HPDE6-E6E7 (cell line): Measurements from ENCODE around the gene SIAH3.

Experiments used
- DNase-seq: peaks from one replicate; pipeline ENCODE4 v3.0.0; 2011; ENCODE audit warnings: missing footprints; ENCODE audit errors: extremely low spot score

SIAH3 gene

DNA sequence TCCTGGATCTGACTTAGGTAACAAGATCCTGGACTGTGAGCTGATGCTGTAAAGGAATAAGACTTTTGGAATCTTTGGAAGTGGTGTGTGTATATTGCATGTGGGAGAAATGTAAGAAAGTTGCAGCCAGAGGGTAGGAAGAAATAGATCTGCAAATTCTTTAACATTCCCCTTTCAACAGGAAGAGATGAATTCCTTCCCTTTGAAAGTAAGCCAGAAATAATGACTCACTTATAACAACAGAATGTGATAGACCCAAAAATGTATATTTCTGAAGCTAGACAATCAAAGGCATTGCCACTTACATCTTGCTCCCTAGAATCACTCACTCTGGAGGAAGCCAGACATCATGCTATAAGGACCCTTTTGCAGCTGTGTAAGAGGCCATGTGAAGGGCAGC lies 9.8 kb upstream of the SIAH3 start:
- no peak for DNase-seq

DNA sequence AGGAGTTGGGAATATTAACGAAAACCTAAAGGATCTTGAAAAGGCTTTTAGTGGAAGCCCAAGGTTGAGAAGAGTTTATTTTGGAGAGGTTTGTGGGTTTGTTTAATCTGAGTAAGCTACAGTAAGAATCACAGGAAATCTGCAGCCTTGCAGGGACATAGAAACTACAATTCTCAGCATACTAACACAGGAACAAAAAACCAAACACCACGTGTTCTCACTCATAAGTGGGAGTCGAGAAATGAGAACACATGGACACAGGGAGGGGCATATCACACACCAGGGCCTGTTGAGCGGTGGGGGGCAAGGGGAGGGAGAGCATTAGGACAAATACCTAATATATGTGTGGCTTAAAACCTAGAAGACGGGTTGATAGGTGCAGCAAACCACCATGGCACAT lies 8.7 kb upstream of the SIAH3 start:
- no peak for DNase-seq

DNA sequence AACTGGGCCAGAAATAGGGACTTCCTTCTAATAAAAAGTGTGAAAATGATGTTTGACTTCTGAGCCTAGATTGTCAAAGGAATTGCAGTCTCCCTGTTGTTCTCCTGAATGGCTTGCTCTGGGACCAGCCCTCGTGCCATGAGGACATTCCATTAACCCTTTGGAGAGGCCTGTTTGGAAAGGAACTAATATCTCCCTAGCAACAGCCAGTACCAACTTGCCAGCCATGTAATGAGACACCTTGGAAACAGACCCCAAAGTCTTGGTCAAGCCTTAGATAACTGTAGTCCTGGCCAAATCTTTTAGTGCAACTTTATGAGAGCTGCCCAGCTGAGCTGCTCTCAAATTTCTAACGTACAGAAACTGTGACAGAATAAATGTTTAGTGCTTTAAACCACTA lies 8.2 kb upstream of the SIAH3 start:
- DNase-seq, result no peak

DNA sequence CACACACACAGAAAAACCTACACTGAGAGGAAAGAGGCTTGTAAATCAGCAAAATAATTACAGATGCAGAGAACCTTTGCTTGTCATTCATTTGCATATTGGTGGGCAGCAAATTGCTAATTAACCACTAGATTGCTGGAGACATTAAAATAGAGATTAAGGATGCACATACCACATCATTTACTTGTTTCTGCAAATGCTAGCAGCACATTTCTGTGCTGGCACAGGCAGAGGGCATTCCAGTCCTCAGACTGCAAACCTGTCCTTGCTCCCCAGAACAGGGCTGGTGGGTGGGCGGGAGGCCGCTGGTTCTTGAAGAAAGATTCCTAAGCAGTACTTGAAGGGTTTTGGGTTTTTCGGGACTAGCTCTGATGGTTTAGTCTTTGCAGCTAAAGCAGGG lies 941 bp upstream of the SIAH3 start:
- DNase-seq, result no peak

DNA sequence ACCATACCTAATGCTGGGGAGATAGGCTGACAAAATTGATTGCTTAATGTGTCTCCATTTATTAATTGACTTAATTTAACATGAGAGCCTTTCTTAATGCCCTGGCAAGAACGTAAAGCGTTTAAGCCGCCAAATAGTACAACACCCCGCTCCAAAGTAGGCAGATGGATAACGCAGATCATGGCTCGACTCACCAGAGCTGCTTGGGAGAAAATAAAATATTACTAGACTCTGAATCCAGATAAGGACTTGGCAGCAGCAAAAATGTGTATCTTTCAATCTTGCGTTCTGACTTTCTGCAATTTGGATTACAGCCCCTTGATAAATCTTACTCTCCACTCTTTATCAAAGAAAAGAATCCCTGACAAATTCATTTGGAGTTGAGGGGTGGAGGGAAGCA lies 403 bp upstream of the SIAH3 start:
- no peak for DNase-seq

DNA sequence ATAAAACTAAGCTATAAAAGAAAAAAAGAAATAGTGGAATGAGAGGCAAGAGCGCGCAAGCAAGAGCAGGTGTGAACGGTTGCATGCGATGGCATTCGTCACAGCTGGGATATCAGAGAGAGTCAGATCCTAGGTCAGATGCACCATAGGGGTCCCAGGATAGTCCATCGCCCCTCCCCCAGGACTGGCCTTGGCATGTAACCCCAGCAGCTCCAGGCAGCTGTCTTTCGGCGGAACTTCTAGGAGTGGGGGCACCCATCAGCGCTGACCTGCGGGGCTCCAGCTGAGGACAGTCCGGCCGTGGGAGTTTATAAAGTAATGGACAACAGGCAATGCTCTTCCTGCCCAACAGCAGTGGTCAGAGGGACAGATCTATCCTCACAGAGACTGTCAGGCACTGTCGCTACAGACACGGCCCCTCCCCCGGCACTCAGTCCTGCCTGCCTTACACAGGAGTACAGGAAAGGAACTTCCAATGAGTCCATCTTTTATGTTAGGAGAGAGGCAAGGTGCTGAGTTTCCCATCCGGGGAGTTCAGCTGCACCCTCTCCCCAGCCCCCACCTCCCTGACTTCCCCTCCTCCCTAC lies 1.4 kb downstream of the SIAH3 start:
- DNase-seq, result no peak

DNA sequence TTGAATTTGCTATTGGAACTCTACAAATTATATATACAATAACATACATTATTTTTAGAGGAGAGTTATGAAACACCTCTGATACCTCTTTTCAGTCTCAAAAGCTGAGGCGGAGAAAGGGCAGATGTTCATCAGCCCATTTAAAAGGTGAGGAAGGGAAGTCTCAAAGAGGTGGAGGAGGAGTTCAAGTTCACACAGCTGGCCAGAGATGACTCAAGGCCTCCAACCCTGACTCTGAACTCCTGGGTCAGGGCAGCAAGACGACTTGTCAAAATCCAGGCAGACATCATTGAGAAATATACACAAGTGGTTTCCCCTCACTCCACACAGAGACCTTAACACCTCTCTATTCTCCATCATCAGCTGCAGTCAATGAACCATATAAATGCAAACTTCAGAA lies 2.1 kb downstream of the SIAH3 start:
- no peak for DNase-seq

DNA sequence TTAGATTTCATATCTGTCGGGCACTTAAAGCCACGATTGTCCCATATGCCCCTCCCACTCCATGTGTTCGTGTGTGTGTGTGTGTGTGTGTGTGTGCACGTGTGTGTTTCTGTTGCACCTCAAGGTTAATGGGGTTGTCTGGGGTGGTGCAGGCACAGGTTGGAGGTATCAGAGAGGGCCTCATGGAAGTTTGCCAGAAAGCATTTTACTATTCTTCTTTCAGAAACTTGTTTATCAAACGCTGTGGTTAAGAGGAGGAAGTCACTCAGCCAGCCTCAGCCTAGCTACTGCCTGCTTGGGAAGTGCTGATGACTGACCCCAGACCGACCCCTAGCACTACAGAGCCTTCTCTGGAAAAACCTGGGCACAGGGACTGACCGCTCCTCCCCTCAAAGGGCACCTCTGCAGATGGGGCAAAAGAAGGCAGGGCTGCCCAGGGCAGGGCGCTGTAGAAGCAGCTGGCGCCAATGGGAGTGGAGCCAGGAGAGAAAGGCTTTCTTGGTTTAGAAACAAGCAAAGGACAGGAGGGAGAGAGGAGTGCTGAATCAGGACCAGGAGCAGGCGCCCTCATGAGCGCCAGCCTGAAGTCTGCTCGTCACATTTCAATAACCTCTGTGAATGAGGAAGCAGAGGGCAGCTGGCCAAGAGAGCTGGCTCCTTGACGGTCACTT lies 3.9 kb downstream of the SIAH3 start:
- no peak for DNase-seq

DNA sequence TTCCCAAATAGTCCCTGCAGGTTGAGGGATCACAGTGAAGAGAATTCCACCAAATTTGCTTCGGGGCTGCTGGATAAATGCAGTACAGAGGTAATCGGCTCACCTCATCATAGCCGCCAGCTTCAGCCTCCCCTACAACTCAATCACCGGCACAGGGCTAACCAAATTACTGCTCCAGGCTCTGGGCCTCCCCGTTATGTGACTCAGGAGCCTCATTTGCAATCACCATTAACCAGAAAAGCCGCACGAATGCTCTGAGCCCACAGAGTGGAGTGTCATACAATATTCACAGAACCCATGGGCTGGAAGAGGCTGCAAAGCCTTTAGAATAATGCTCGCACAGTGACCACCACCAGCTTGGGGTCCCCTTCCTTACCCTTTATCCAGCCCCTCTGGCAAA lies 4.9 kb downstream of the SIAH3 start:
- DNase-seq, result no peak

DNA sequence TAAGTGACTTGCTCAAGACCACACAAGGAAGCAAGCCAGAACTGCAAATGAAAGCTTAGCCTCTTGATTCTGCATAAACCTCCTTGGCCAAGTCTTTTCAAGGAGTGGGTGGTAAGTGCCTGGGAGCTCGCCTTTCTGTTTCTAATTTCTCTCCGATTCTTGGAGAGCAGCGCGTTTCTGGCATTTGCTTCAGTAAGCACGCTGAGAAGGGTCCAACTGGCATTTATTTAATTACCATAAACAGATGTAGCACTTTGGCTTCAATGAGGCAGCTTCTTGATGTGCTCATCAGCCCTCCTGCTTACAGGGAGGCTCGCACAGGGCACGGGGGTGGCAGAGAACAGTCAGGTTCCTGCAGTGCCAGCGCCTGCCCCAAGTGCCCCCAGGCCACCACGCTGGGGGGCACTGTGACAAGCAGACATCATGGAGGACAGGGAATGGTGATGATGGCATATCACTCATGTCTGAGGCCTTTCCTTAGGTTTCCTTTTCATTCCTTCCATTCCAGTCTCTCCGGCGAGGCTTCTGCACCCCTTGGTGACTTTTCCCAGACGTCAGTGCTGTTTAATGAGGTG lies 13.3 kb downstream of the SIAH3 start:
- no peak for DNase-seq

DNA sequence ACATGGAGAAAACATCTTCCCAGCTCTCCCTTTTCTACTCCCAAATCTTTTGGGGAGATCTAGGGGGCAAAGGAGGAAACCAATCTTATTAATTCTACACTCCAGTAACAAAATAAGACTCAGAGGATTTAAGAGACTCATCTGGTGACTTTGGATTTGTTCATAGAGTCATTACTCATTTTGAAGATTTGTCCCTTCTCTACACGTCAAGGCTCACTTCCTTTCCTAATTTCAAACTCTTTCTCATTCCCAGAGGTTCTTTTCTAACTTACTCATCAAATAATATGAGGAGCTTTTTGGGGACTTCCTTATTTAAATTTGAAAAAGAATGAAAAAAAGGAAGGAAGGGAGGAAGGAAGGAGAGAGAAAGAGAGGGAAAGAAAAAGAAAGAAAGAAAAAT lies 14.4 kb downstream of the SIAH3 start:
- no peak for DNase-seq

DNA sequence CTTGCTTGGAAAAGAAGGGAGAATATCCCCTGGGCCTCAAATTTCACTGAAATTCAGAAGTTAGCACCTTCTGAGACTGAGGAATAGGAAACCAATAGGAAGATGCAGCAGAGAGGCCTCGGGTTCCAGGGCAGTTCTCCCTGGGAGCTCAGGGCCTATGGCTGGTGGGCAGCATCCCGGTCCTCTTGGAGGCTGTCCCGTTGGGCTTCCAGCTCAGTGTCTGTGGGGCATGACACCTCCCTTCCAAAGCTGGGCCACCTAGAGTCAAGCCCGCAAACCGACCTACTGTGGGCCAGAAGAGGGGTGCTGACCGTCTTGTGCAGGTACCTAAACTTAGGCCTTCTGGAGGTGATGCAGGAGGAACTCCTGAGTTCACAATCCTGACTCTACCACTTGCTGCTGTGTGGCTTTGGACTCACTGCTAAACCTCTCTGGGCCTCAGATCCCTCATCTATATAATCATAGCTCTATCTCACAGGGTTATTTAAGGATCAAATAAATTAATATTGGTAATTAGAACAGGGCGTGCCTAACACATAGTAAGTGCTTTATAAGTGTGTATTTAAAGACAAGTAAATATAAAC lies 17.1 kb downstream of the SIAH3 start:
- no peak for DNase-seq

DNA sequence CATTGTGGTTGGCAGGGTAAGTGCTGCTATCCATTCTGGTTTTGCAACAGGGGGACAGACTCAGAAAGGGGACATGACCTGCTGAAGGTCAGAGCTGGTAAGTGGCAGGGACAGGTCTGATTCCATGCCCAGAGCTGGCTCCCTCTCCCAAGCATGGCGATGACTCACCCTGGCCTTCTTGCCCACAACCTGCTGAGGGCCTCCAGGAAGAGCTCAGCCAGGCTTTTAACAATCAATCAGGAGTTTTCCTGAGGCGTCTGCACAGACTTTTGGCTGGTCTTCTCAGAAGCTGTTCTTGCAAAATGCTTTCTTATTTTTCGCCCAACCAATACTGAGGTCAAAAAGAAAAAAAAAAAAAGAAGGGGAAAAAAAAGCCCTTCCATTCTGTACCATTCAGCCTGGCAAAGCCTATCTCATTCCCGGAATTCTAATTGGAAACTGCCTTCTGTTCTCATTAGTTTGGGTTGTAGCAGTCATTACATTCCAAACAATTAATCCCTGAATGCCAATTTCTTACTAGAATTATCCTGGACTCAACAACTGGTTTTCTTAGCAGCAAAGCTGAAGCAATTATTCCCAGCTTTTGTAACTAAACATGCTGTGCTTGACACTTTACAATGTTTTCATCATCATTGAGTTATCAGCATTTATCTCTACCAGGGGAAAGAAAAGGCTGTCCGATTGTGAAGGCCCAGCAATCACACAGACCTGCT lies 17.7 kb downstream of the SIAH3 start:
- peak; percentile 35 for DNase-seq

DNA sequence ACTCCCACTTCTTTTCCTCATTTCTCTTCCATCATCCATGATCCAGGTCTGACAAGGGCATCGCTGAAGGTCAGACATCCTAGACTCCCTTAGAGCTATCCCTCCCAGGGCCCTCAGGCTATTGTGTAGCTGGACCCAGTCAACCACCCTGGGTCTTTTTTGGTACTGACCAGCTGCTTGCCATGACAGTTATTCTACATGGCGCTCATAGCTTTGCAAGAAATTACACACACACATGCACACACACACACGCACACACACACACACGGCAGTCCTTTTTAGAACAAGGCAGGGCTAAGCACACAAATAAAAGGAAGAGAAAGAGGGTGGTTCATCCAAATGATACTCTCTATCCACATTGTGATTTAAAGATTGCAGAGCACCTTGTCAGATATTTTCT lies 18.3 kb downstream of the SIAH3 start:
- no peak for DNase-seq

DNA sequence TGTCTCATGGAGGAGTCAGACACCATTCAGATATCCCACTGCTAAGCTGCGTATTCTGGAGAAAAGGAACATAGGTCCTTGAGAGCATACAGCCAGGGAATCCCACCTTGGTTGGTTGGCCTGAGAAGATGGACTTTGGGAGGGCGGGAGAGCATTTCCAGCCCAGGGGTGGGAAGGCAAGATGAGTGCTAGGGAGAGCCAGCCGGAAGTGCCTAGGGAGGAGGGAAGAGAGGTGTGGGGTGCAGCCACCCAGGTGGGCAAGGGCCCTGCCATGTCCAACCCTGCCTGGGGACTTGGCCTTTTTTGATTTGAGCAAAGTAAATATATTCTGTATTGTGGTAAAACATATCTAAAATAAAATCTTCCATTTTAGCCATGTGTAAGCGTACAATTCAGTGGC lies 19.7 kb downstream of the SIAH3 start:
- DNase-seq, result no peak

DNA sequence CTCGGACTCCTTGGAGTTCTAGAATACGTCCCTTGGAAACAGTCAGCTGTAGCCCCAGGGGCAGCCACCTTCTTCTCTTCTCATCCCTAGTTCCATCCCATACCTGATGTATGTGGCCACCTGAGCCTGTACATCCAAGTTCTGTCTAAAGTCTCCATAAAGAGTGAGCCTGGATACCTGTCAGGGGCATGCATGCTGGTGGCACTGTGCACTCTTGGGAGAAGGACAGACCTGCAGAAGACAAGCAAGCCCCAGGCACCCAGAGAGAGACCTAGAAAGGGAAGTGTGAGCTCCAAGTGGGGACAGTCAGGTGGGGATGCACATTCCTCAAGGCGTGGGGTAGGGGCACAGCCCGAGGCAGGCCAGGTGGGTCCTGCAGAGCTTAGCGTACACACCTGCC lies 21.4 kb downstream of the SIAH3 start:
- DNase-seq, result no peak

DNA sequence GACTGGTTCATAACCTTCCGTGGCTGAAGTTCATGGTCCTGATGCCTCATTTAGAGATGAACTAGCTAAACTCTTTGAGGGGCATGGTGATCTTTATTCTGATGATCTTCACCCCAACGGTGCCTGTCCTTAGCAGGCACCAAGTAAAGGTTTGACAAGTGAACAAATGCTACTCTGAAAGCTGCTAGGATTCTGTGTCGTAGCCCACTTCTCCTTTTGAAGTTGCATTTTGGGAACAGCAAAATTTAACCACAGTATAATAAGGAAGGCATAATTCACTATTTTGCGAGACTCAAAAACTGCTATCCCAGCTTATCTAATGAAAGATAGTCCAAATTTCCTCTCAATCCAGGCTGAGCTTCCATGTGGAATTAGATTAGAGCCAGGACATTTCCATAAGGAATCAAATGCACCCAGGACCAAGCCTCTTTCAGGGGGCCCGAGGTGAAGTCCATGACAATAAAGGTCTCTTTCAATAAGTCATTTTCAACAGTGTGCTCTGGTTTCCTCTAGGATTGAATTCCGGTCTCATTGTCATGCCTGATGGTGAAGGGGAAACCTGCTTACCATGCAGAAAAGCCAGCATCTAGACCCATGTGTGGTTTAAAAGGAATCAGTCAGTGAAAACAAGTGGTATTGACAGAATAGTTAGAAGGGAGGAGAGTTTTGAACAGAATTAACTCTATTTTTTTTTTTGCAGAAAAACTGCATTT lies 23.1 kb downstream of the SIAH3 start:
- DNase-seq, result no peak

DNA sequence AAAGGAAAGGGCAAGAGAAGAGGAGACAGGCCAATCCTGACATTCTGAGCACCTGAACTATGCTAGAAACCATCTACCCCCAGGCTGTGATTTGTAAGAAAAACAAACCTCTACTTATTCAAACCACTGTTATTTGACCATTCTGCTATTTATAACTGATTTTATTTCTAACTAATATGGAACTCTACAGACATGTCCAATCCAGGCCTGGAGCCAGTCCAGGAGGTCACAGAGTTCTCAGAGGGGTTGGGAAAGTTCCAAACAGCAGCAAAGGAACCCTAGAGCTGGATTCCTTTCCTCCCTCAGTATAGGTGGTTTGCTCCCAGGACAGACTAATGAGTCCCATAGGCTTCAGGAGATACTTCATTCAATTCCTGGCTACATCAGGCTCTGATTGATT lies 24.2 kb downstream of the SIAH3 start:
- no peak for DNase-seq

DNA sequence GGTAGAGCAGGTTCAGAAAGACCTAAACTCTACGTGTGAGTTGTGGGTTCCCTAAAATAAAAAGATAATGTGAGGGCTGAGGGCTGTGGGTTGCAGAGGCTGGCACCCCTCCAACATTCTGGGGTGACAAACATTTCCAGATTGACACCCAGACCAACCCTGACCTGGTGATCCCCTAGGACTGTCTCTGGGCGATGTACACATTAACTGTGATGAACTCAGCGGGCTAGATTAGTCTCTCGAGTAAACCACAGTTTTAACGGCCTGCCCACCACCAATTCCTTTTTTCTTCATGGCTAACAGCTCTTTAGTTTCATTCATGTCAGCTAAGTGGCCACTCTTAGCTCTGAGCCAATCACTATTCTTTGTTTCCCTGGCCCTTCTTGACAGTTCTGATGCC lies 24.8 kb downstream of the SIAH3 start:
- no peak for DNase-seq

DNA sequence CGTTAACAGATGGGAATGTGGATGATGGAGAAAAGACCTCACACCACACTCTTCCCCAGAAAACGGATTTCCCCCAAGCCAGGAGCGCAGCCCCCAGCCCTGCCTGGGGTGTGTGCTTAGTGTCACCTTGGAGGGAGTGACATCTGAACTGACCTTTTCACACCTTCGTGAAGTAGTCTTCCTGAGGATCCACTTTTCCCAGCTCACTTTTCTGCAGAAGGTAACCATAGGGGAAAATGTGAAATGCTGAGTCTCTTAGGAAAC lies 26.2 kb downstream of the SIAH3 start:
- no peak for DNase-seq

DNA sequence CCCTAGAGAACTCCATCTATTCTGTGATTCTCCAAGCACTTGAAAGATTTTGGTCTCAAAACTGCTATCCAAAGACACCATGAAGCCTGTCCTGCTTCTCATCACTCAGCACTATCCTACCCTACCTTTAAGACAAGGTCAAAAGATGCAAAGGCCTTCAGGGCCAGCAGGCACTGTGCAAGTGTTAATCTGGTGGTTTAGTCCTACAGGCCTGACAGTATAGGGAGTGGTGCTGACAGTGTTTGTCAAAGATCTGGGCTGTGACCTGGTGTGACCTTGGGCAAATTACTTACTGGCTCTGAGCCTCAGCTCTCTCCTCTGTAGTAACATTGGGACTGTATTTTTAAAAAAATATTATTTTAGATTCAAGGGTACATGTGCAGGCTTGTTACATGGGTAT lies 28.0 kb downstream of the SIAH3 start:
- no peak for DNase-seq

DNA sequence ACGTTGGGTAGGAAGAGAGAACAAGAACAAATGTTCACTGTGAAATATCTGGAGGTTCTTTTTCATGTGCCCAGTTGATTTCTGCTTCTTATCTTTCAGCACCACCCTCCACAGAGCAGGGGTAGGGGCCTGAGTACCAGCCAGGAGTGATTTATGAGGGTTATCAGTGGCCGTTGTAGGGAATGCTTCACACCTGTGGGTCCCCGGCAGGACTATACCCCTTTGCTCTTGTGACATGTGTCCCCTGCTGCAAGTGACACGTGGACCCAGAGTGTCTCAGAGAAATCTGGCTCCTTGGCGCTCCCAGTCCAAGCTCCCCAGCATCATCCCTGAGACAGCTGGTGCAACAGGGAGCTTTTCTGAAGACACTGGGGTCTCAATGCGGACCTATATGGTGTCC lies 29.7 kb downstream of the SIAH3 start:
- no peak for DNase-seq
